Neural cell (in vitro differentiated cells): ENCODE measurements around the gene HECW1. TPM values are rescaled to one million over a fixed set of nuclear protein-coding genes. Genes with fewer than 3 reads are reported as not detected.
"Not testable (repeated sequence)": the region's sequence is repeated elsewhere in the genome, so short reads cannot be mapped to it uniquely, and the experiment has no call there.

Source experiments
- H2AFZ ChIP-seq: fragments of 200-600, 300-800 bp; sonication (generic), shearing (Covaris generic); 2 replicates; pipeline ENCODE4 v1.6.0; 2014; ENCODE audit warnings: low read depth, mild to moderate bottlenecking, antibody characterized with exemption, low read length, moderate library complexity
- H3F3A ChIP-seq: fragments of 200-600 bp; shearing (Covaris generic); 2 replicates; pipeline ENCODE4 v1.6.1; 2016; ENCODE audit warnings: mild to moderate bottlenecking, moderate library complexity, mixed read lengths, antibody characterized with exemption, low read length; ENCODE audit not compliant: insufficient read depth, poor library complexity, severe bottlenecking
- H3K27ac ChIP-seq: fragments of 200-600, 300-800 bp; sonication (generic), shearing (Covaris generic); 2 replicates; pipeline ENCODE4 v1.5.1; 2014; ENCODE audit warnings: mild to moderate bottlenecking, low read length, moderate library complexity
- H3K27me3 ChIP-seq: fragments of 300-800, 200-600 bp; sonication (generic), shearing (Covaris generic); 2 replicates; pipeline ENCODE4 v1.6.0; 2014; ENCODE audit warnings: mild to moderate bottlenecking, low read depth, low read length, moderate library complexity; ENCODE audit not compliant: insufficient read depth
- H3K36me3 ChIP-seq: fragments of 300-800, 200-600 bp; sonication (generic), shearing (Covaris generic); 2 replicates; pipeline ENCODE4 v1.5.1; 2014; ENCODE audit warnings: mild to moderate bottlenecking, antibody characterized with exemption, low read length, moderate library complexity; ENCODE audit not compliant: insufficient read depth
- H3K4me2 ChIP-seq: fragments of 300-800, 200-600 bp; sonication (generic), shearing (Covaris generic); 2 replicates; pipeline ENCODE4 v1.6.0; 2014; ENCODE audit warnings: mild to moderate bottlenecking, low read length
- H3K4me3 ChIP-seq: fragments of 300-800, 200-600 bp; sonication (generic), shearing (Covaris generic); 2 replicates; pipeline ENCODE4 v1.5.1; 2014; ENCODE audit warnings: mild to moderate bottlenecking, low read length, moderate library complexity
- H3K79me2 ChIP-seq: fragments of 200-600 bp; shearing (Covaris generic); replicated peaks from 2 replicates; pipeline ENCODE4 v1.6.0; 2014; ENCODE audit warnings: mild to moderate bottlenecking, low read length, moderate library complexity; ENCODE audit not compliant: insufficient read depth
- H3K9ac ChIP-seq: fragments of 300-800, 200-600 bp; sonication (generic), shearing (Covaris generic); 2 replicates; pipeline ENCODE4 v1.6.1; 2016; ENCODE audit warnings: mild to moderate bottlenecking, low read length, mixed read lengths
- H3K9me2 ChIP-seq: fragments of 200-600 bp; shearing (Covaris generic); 2 replicates; pipeline ENCODE4 v1.6.1; 2016; ENCODE audit warnings: mild to moderate bottlenecking, low read length, mixed read lengths; ENCODE audit not compliant: insufficient read depth
- H3K9me3 ChIP-seq: fragments of 200-600, 300-800 bp; sonication (generic), shearing (Covaris generic); 2 replicates; pipeline ENCODE4 v1.6.1; 2016; ENCODE audit warnings: mild to moderate bottlenecking, mixed run types, low read length, moderate library complexity, mixed read lengths
- H4K20me1 ChIP-seq: fragments of 200-600 bp; shearing (Covaris generic); 2 replicates; pipeline ENCODE4 v1.6.1; 2016; ENCODE audit warnings: mild to moderate bottlenecking, mixed run types; ENCODE audit not compliant: insufficient read depth
- CTCF ChIP-seq: fragments of 450-650 bp; IDR thresholded peaks from 2 replicates; pipeline ENCODE4 v1.5.1; 2014; ENCODE audit warnings: antibody characterized with exemption, mild to moderate bottlenecking, moderate library complexity; ENCODE audit not compliant: poor library complexity, severe bottlenecking
- EP300 ChIP-seq: fragments of 450-650 bp; conservative IDR thresholded peaks from 2 replicates; pipeline ENCODE4 v1.6.1; 2014; ENCODE audit warnings: antibody characterized with exemption, mild to moderate bottlenecking, moderate library complexity; ENCODE audit not compliant: poor library complexity, severe bottlenecking
- EZH2 ChIP-seq: fragments of 200-600, 300-800 bp; shearing (Covaris generic), sonication (generic); IDR thresholded peaks from 2 replicates; pipeline ENCODE4 v1.6.1; 2014; ENCODE audit warnings: antibody characterized with exemption, low read length, borderline replicate concordance, mild to moderate bottlenecking; ENCODE audit not compliant: insufficient read depth, poor library complexity, severe bottlenecking
- MXI1 ChIP-seq: fragments of 450-650 bp; conservative IDR thresholded peaks from 2 replicates; pipeline ENCODE4 v1.6.1; 2014; ENCODE audit warnings: antibody characterized with exemption, mild to moderate bottlenecking; ENCODE audit not compliant: poor library complexity, severe bottlenecking
- POLR2AphosphoS5 ChIP-seq: IDR thresholded peaks from 2 replicates; pipeline ENCODE4 v1.6.1; 2012
- RAD21 ChIP-seq: fragments of 450-650 bp; conservative IDR thresholded peaks from 2 replicates; pipeline ENCODE4 v1.6.1; 2014; ENCODE audit warnings: antibody characterized with exemption, mild to moderate bottlenecking, moderate library complexity
- REST ChIP-seq: IDR thresholded peaks from 2 replicates; pipeline ENCODE4 v1.6.1; 2012; ENCODE audit warnings: borderline replicate concordance
- SMC3 ChIP-seq: fragments of 450-650 bp; conservative IDR thresholded peaks from 2 replicates; pipeline ENCODE4 v1.6.1; 2014; ENCODE audit warnings: antibody characterized with exemption, mild to moderate bottlenecking, moderate library complexity; ENCODE audit not compliant: poor library complexity
- TAF1 ChIP-seq: IDR thresholded peaks from 2 replicates; pipeline ENCODE4 v1.6.1; 2012; ENCODE audit warnings: low read depth
- polyA plus RNA-seq: library from polyadenylated mRNA; depleted of rRNA; stranded (reverse); fragments of >200 nt; gene quantifications from 2 replicates; pipeline ENCODE4 v1.2.3, GENCODE V29; 2014

The HECW1 gene
- polyA plus RNA-seq, 1 donor from 2014 or later: 13.8 TPM

- H3F3A ChIP-seq: no peaks in the 10 kb centered on the region
- H2AFZ ChIP-seq: no peak overlapping the region
- no peak for TF ChIP-seq TAF1
- no peak for TF ChIP-seq POLR2AphosphoS5
- TF ChIP-seq MXI1: no peak
- TF ChIP-seq REST: no peak
- no peak for TF ChIP-seq EZH2
- TF ChIP-seq CTCF: no peak
- TF ChIP-seq SMC3: no peak
- TF ChIP-seq EP300: no peak
- TF ChIP-seq RAD21: no peak
- H3K9ac ChIP-seq: no peak overlapping the region
- H3K9me2 ChIP-seq: no peaks in the 10 kb centered on the region
- no peaks in the 10 kb centered on the region for H3K36me3 ChIP-seq
- no peak overlapping the region for H3K4me3 ChIP-seq
- H3K4me2 ChIP-seq: no peak overlapping the region
- no peaks in the 10 kb centered on the region for H3K27me3 ChIP-seq
- no peak overlapping the region for H3K27ac ChIP-seq
- H3K9me3 ChIP-seq: no peaks in the 10 kb centered on the region
- no peaks in the 10 kb centered on the region for H4K20me1 ChIP-seq
- H3K79me2 ChIP-seq: no peaks in the 10 kb centered on the region
Measured at GRCh38 chr7:43484678-43485395, 372.4 kb downstream of the HECW1 start.

- Histone ChIP-seq H3K27ac (no peak overlapping the region), H4K20me1 (no peaks in the 10 kb centered on the region), H3K27me3 (no peaks in the 10 kb centered on the region), H3K4me2 (no peak overlapping the region), H3K9me2 (no peaks in the 10 kb centered on the region), H3K79me2 (no peaks in the 10 kb centered on the region), H3F3A (no peaks in the 10 kb centered on the region), H3K36me3 (no peaks in the 10 kb centered on the region), H3K9me3 (no peaks in the 10 kb centered on the region), H3K4me3 (no peak overlapping the region), H2AFZ (no peak overlapping the region), H3K9ac (no peak overlapping the region)
- TF ChIP-seq POLR2AphosphoS5: no peak
- no peak for TF ChIP-seq RAD21
- no peak for TF ChIP-seq EZH2
- TF ChIP-seq EP300: no peak
- no peak for TF ChIP-seq SMC3
- TF ChIP-seq MXI1: no peak
- TF ChIP-seq TAF1: no peak
- no peak for TF ChIP-seq CTCF
- TF ChIP-seq REST: no peak
Measured at GRCh38 chr7:43485580-43485979, 373.1 kb downstream of the HECW1 start.

- not testable (repeated sequence) for H3K79me2 ChIP-seq, H3K9ac ChIP-seq, H3K36me3 ChIP-seq, H3K27ac ChIP-seq, H3K4me3 ChIP-seq, H3K9me3 ChIP-seq, H4K20me1 ChIP-seq, H3F3A ChIP-seq, H2AFZ ChIP-seq, H3K27me3 ChIP-seq, H3K9me2 ChIP-seq, H3K4me2 ChIP-seq
Measured at GRCh38 chr7:43486008-43486407, 373.6 kb downstream of the HECW1 start.
